Measurements from ENCODE around the gene KIRREL2.
"Not testable (repeated sequence)": the region's sequence is repeated elsewhere in the genome, so short reads cannot be mapped to it uniquely, and the experiment has no call there.

KIRREL2 gene

DNA sequence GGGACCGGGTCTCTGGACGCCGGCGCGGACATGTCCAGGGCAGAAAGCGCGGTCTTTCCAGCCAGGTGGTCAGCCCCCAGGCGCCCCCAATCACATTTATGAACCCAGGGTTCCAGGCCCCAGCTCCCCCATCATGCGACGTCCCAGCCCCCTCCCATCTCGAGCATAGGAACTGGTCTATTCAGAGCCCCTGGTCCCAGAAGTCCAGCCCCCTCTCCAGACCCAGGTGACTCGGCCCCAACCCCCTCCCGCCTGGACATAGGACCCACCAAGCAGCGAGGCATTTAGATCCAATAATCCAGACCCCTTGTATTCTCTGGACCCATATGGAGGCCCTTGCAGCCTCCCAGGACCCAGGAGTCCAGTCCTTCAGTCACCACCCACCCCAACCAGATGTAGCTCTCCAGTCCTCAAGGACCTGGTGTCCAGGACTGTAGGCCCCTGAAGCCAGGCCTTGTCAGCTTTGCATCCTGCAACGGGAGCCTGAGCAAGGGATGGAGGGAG is 12.2 kb downstream of the KIRREL2 start:
- in situ Hi-C loops (cut with MboI; ENCODE audit: low sequenced_read_pairs): no loop called here

DNA sequence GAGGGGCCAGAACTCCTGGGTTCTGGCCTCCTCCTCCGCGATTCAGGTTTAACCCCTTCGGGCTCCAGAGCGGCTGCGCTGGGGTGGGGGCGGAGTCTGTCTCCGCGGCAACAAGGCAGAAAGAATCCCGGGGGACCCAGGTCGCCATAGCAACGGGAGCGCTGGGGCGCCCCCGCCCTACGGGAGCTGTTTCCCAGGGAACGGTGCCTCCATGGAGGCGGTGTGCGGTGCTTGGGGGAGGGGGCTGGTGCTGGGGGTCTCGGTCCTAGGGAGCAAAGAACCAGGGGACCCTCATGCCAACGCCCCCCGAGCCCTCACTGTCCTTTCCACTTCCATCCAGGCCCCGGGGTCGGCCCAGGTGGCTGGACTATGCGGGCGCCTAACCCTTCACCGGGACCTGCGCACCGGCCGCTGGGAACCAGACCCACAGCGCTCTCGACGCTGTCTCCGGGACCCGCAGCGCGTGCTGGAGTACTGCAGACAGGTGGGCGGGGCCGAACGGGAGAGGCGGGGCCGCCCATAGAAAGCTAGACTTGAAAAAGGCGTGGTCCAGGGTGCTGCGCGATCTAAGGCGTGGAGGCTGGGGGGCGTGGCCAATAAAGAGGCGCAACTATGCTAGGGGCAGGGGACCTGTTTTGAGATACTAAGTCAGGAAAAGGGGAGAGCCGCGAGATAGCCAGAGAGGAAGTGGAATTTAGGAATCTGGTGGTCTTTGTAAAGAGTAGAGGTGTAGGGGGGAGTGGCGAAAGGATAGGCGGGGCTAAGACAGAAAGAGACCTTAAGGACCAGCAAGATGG is 12.8 kb downstream of the KIRREL2 start:
- in situ Hi-C loops (cut with MboI; ENCODE audit: low sequenced_read_pairs): no loop called here

DNA sequence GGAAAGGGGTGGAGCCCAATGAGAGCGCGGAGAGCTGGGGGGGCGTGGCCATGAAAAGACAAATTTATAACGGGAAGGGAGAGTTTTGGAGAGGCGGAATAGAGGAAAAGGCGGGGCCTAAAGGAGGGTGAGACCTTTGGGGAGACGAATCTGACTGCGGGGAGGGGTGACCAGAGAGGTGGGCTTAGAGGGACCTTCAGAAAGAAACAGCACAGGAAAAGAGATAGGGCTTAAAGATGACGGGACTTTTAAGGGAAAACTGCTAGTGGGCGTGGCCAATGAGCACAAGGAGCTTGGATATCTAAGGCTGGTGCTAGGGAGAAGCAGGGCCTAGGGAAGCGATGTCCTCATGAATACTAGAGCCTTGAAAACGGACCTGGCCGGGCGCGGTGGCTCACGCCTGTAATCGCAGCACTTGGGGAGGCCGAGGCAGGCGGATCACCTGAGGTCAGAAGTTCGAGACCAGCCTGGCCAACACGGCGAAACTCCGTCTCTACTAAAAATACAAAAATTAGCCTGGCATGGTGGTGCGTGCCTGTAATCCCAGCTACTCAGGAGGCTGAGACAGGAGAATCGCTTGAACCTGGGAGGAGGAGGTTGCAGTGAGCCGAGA is 13.5 kb downstream of the KIRREL2 start:
- in situ Hi-C loops (cut with MboI; ENCODE audit: low sequenced_read_pairs): not testable (repeated sequence)

DNA sequence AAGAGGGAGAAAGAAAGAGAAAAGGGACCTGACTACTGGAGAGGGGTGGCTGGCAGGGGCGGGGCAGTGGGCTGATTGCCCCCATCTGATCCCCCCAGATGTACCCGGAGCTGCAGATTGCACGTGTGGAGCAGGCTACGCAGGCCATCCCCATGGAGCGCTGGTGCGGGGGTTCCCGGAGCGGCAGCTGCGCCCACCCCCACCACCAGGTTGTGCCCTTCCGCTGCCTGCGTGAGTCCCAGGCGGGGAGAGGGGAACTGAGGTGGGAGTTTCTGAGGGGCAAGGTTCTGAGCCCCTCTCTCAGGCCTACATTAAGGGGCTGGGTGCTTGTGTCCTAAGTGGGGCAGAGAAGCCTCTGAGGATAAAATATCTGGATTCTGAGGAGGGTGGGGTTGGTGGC is 14.1 kb downstream of the KIRREL2 start:
- in situ Hi-C loops (cut with MboI; ENCODE audit: low sequenced_read_pairs): no loop called here

DNA sequence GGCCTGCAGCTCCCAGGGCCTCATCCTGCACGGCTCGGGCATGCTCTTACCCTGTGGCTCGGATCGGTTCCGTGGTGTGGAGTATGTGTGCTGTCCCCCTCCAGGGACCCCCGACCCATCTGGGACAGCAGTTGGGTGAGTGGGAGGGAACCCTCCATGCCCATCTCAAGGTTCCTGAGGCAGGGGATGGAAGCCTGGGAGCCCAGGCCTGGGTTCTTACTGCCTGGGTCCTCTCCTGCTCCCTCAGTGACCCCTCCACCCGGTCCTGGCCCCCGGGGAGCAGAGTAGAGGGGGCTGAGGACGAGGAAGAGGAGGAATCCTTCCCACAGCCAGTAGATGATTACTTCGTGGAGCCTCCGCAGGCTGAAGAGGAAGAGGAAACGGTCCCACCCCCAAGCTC is 14.9 kb downstream of the KIRREL2 start:
- in situ Hi-C loops (cut with MboI; ENCODE audit: low sequenced_read_pairs): no loop called here

DNA sequence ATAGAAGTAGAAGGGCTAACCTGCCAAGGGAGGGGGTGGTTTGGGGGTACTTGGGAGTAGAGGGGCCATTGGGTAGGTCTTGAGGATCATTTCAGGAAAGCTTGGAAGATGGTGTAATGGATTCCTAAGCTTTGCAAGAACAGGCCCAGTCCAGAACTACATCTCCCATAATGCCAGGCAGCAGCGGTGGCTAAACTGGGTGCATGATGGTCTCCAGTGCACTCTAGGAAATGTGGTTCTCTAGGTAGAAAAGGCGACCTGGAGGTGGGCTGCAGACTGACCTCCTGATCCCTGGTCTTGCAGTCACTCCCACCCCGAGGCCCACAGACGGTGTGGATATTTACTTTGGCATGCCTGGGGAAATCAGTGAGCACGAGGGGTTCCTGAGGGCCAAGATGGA is 15.5 kb downstream of the KIRREL2 start:
- in situ Hi-C loops (cut with MboI; ENCODE audit: low sequenced_read_pairs): no loop called here

DNA sequence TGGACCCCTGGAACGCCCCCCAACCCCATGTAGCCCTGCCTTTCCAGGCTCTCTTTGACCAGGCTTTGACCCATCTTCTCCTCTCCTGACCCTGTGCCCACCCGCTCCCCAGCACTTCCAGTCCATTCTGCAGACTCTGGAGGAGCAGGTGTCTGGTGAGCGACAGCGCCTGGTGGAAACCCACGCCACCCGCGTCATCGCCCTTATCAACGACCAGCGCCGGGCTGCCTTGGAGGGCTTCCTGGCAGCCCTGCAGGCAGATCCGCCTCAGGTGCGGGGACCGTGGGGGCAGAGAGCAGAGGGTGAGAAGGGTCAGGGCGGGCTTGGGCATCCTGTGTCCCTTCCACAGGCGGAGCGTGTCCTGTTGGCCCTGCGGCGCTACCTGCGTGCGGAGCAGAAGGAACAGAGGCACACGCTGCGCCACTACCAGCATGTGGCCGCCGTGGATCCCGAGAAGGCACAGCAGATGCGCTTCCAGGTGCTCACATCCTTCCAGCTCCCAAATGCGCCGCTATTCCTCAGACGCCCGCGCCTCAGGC is 17.8 kb downstream of the KIRREL2 start:
- in situ Hi-C loops (cut with MboI; ENCODE audit: low sequenced_read_pairs): no loop called here

DNA sequence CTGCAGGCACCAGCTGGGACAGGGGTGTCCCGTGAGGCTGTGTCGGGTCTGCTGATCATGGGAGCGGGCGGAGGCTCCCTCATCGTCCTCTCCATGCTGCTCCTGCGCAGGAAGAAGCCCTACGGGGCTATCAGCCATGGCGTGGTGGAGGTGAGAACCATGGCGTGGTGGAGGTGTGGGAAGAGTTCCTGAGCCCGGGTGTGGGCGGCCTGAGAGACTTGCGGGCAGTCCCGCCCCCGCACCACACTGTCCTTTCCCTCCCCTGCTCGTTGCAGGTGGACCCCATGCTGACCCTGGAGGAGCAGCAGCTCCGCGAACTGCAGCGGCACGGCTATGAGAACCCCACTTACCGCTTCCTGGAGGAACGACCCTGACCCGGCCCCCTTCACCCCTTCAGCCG is 22.4 kb downstream of the KIRREL2 start:
- in situ Hi-C loops (cut with MboI; ENCODE audit: low sequenced_read_pairs): no loop called here

DNA sequence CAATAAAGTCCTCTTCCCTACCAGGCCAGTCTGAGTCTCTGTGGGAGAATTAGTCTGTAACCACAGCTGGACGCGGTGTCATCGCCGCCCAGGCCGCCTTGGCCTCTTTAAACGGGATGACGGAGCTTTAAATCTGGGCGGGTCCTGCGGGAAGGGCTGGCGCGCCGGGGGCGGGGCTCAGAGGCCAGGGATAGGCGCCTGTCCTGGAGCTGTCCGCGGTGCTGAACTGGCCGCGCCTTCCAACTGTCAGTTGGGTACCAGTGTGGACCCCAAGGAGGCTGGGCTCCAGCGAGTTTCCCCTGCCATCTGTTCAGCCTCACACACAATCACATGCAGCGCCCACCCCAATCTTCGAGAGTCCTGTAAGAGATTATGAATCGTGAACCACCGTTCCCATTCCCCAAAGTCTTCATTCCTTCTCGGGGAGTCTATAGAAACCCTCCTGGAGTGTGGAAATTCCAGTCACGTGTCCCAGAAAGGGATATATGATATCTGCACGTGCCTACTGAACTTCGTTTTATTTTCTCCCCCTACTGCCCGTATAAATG is 23.1 kb downstream of the KIRREL2 start:
- in situ Hi-C loops (cut with MboI; ENCODE audit: low sequenced_read_pairs): no loop called here

DNA sequence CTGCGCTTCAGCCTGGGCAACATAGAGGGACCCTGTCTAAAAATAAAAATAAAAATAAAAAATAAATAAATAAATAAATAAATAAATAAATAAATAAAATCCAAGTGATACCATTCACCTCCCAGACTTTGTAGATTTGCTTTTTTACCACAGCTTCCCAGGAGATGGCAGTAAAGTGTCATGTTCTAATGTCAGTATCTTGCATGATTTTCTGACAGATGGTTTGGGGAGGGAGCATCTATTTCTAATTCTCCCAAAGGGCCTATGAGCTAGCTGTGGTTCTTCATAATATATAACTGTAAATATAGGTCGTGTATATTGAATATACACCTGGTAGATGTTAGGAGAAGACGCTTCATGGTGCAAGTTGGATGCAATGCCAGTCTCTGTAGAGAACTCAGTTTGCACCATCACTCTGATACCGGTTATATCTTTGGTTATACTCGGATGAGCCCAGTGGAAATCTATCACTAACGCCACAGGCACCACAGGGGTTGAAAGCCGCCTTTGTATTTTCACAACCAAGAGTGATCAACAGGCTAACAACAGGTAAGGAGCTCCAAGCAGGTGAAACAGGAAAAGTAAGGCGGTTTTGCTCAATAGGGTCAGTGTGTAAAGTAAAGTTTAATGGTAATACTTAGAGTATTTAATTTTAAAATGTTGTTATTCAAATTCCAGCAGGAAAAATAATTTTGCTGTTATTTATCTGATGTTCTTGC is 25.6 kb downstream of the KIRREL2 start:
- in situ Hi-C loops (cut with MboI; ENCODE audit: low sequenced_read_pairs): no loop called here

DNA sequence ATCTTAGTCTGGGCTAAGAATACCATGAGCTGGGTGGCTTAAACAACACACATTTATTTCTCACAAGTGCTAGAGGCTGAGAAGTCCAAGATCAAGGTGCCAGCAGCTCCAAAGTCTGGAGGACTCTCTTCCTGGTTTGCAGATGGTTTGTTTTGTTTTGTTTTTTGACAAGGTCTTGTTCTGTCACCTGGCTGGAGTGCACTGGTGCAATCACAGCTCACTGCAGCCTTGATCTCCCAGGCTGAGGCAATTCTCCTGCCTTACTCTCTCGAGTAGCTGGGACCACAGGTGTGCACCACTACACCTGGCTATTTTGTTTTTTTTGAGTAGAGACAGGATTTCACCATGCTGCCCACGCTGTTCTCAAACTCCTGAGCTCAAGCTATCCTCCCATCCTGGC is 27.2 kb downstream of the KIRREL2 start:
- in situ Hi-C loops (cut with MboI; ENCODE audit: low sequenced_read_pairs): no loop called here

DNA sequence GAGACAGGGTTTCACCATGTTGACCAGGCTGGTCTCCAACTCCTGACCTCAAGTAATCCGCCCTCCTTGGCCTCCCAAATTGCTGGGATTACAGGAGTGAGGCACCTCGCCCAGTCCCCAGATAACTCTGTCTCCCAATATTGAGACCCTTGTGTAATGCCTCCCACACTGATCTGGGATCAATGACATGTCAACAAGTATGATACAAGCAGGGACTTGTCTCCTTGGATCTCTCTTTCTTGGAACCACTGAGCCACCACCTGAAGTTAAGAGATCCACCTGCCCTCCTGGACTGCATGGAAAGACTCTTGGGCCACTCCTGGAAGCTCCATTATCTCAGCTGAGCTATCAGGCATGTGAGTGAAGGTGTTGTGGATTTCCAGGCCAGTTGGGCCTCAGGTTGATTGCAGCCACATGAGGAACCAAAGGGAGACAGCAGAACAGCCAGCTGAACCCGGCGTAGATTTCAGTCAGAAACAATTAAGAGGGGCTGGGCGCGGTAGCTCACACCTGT is 28.6 kb downstream of the KIRREL2 start:
- in situ Hi-C loops (cut with MboI; ENCODE audit: low sequenced_read_pairs): loop anchor here (5.0 kb wide), 1 partner anchor 47 kb away; no protein-coding TSS in a partner anchor

DNA sequence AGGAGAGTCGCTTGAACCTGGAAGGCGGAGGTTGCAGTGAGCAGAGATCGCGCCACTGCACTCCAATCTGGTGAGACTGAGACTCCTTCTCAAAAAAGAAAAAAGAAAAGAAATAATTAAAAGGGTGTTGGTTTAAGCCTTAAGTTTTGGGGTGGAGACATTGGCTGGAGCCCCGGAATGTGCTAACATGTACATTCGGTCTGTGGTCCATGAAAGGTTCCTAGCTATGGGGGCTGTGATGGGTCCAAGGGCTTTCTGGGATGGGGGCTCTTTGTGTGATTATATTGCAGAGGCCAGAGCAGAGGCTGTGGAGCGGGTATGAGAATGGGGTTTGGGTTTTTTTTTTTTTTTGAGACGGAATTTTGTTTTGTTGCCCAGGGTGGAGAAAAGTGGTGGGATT is 29.2 kb downstream of the KIRREL2 start:
- in situ Hi-C loops (cut with MboI; ENCODE audit: low sequenced_read_pairs): loop anchor here (5.0 kb wide), 1 partner anchor 46 kb away; no protein-coding TSS in a partner anchor

DNA sequence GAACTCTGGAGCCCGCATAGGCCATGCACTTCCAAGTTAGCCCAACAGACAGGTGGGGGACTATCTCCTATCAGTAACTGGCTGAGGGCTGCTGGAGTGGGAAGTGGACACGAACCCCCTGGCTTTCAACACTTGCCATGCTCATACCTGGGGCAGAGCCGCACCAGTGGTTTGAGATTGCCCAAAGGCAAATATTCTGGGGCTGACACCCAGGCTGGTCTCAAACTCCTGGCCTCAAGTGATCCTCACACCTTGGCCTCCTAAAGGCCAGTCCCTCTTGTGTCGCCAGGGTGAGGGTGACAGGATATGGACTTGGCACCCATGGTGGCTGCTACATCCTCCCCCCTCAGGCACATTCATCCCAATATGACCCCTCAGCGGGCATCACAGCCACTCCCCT is 30.5 kb downstream of the KIRREL2 start:
- in situ Hi-C loops (cut with MboI; ENCODE audit: low sequenced_read_pairs): loop anchor here (5.0 kb wide), 1 partner anchor 45 kb away; no protein-coding TSS in a partner anchor

DNA sequence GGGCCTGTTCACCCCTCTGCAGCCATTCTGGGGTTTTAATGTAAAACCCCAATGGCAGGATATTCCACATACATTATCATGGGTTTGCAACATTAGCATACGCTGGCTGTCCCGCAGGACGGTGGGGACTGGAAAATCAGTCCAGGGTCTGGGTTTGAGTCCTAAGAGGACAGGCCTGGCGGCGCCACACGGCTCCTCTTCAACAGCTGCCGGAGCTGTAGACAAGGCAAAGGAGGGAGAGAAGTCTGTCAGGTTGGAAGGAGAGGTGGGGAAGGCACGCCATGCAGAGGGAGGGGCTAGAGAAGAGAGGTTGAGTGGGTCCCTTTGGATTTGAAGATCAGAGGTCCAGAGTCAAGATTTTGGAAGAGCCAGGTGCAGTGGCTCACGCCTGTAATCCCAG is 31.7 kb downstream of the KIRREL2 start:
- in situ Hi-C loops (cut with MboI; ENCODE audit: low sequenced_read_pairs): loop anchor here (5.0 kb wide), 1 partner anchor 44 kb away; no protein-coding TSS in a partner anchor

DNA sequence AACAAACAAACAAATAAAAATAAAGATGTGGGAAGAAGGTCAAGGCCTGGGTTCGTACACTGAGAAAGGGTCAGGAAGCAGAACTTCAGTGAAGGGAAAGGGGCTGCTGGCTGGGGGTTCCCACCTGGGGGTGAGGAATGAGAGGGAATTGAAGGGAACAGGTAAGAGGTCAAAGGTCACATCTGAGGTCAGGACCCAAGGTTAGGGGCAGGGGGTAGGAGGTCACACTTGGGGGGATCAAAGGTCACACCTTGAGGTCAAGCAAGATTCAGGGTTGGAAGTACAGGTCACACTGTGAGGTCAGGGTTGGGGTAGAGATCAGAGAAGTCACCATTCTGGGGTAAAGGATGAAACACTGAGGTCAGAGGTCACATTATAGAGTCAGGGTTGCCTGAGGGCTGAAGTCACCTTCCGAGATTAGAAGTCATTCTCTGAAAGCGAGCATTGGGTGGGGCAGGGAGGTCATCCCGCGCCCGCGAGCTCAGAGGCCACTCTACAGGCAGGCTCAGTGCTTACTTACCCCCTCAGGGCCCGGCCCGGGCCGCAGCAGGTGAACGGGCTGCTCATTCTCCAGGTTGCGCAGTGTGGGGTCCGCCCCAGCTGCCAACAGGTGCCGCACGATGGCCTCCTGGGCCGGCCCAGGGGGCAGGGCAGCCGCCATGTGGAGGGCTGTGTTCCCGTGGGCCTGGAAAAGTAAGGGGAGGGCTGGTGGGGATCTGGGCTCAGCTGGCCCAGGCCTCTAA is 32.8 kb downstream of the KIRREL2 start:
- in situ Hi-C loops (cut with MboI; ENCODE audit: low sequenced_read_pairs): loop anchor here (5.0 kb wide), 1 partner anchor 43 kb away; no protein-coding TSS in a partner anchor

DNA sequence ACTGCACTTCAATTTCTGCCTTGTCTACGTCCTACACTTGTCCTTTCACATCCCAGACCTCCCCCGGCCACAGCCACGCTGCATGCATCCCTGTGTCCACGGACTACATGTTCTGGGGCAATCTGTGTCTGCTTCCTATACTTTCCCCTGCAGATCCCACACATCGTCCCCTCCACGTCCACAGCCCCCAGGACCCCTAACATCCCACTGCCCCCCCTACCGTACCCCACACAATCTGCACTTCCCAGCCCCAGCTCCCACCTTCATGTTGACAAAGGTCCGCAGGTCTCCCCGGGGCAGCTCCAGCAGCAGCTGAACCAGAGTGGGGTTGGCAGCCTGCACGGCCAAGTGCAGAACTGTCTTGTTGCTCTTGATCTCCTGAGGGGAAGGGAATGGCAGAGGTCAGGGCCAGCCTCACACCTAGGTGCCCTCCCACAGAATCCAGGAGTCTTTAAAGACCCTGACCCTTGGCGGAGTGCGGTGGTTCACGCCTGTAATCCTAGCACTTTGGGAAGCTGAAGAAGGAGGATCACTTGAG is 33.5 kb downstream of the KIRREL2 start:
- in situ Hi-C loops (cut with MboI; ENCODE audit: low sequenced_read_pairs): no loop called here

DNA sequence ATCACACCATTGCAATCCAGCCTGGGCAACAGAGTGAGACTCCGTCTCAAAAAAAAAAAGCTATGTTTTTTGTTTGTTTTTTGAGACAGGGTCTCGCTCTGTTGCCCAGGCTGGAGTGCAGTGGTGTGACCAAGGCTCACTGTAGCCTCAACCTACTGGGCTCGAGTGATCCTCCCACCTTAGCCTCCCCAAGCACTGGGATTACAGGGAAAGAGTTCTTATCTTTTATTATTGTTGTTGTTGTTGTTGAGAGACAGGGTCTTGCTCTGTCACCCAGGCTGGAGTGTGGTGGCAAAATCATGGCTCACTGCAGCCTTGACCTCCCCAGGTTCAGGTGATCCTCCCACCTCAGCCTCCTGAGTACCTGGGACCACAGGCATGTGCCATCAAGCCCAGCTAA is 35.1 kb downstream of the KIRREL2 start:
- in situ Hi-C loops (cut with MboI; ENCODE audit: low sequenced_read_pairs): not testable (repeated sequence)

DNA sequence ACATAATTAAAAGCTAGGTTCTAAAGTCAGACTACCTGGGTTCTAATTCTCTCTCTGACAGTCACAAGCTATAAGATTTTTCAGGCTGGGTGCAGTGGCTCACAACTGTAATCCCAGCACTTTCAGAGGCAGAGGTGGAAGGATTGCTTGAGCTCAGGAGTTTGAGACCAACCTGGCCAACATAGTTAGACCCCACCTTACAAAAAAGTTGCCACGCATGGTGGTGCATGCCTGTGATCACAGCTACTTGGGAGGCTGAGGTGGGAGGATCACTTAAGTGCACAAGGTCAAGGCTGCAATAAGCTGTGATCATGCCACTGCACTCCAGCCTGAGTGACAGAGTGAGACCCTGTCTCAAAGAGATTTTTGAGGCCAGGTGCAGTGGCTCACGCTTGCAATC is 37.6 kb downstream of the KIRREL2 start:
- in situ Hi-C loops (cut with MboI; ENCODE audit: low sequenced_read_pairs): no loop called here
